HepG2 (cell line): ENCODE measurements around the gene ALLC. TPM values are rescaled to one million over a fixed set of nuclear protein-coding genes. Genes with fewer than 3 reads are reported as not detected.
A peak's percentile ranks its signal among the peaks of the same experiment; 100 is the strongest.

Experiments used
- ATAC-seq: fragments of 200-7000 bp; cut with Tn5 transposase; 3 replicates; pipeline ENCODE4 v1.9.1; 2020; ENCODE audit warnings: mild to moderate bottlenecking, moderate library complexity
- BruUV-seq: library from RNA; stranded (reverse); fragments of 400-500 nt; replicated peaks from 2 replicates; lab custom pipeline; 2021; lab: Mats Ljungman, UMichigan
- CTCF ChIA-PET: fragments of 300-600 bp; formaldehyde crosslinking; extraction: SDS; loops from one replicate; lab custom pipeline; 2021; ENCODE audit warnings: low total read pairs, inconsistent platforms, low intra/inter-chr PET ratio; lab: Yijun Ruan, JAX
- POLR2A ChIA-PET: fragments of 350-600 bp; sonication (Branson Sonifier 250); formaldehyde crosslinking; loops from one replicate; lab custom pipeline; 2020; ENCODE audit warnings: antibody characterized with exemption, inconsistent platforms; lab: Yijun Ruan, JAX
- DNase-seq: peaks from one replicate; pipeline ENCODE4 v3.0.0-alpha.2; 2015; ENCODE audit warnings: low spot score
- FAIRE-seq: peaks from 3 replicates; lab custom pipeline; 2011; peaks lifted over from hg19 to GRCh38; lab: Jason Lieb, UNC
- H2AFZ ChIP-seq: one replicate; pipeline ENCODE4 v1.6.1; 2011; ENCODE audit warnings: low read length, inconsistent platforms
- H3K27ac ChIP-seq: fragments of 300-600 bp; 3 replicates; pipeline ENCODE4 v1.8.0; 2011; ENCODE audit warnings: mixed run types, mild to moderate bottlenecking, mixed read lengths, low read length, inconsistent platforms; ENCODE audit not compliant: insufficient read depth; ENCODE audit errors: extremely low read length
- H3K27me3 ChIP-seq, 2 experiments: fragments of 200-600 bp in 1 of 2; 2 replicates in 1 of 2; 3 replicates in 1 of 2; pipeline versions ENCODE4 v1.6.0 to v1.8.0; 2011; ENCODE audit warnings: low read length in 2 of 2, mild to moderate bottlenecking in 2 of 2, moderate library complexity in 2 of 2, inconsistent platforms in 1 of 2; ENCODE audit not compliant: insufficient read depth in 2 of 2, control insufficient read depth in 1 of 2
- H3K36me3 ChIP-seq, 2 experiments: fragments of 200-600 bp in 1 of 2; replicated peaks in 1 of 2; 2 replicates in 1 of 2; 3 replicates in 1 of 2; pipeline versions ENCODE4 v1.5.1 to v1.8.0; 2011; ENCODE audit warnings: low read length in 2 of 2, inconsistent platforms in 1 of 2; ENCODE audit not compliant: insufficient read depth in 2 of 2, control insufficient read depth in 1 of 2
- H3K4me1 ChIP-seq: 2 replicates; pipeline ENCODE4 v1.5.1; 2012; ENCODE audit warnings: low read length, inconsistent platforms; ENCODE audit not compliant: insufficient read depth
- H3K4me2 ChIP-seq: 2 replicates; pipeline ENCODE4 v1.6.0; 2011; ENCODE audit warnings: low read depth, low read length, inconsistent platforms
- H3K4me3 ChIP-seq, 3 experiments: fragments of 200-600 bp in 1 of 3; sonication (generic), shearing (Covaris generic) in 1 of 3; replicated peaks in 1 of 3; 2 replicates each; pipeline ENCODE4 v1.5.1; 2011 to 2016; ENCODE audit warnings: low read length in 3 of 3, inconsistent platforms in 2 of 3, low read depth in 2 of 3, mild to moderate bottlenecking in 2 of 3, control low read depth in 1 of 3, mixed read lengths in 1 of 3; ENCODE audit not compliant: insufficient read depth in 1 of 3
- H3K79me2 ChIP-seq: one replicate; pipeline ENCODE4 v1.6.1; 2011; ENCODE audit warnings: low read length, inconsistent platforms; ENCODE audit not compliant: insufficient read depth
- H3K9ac ChIP-seq: 2 replicates; pipeline ENCODE4 v1.6.0; 2011; ENCODE audit warnings: mild to moderate bottlenecking, low read depth, low read length, inconsistent platforms; ENCODE audit not compliant: insufficient read depth
- H3K9me3 ChIP-seq: 2 replicates; pipeline ENCODE4 v1.5.1; 2012; ENCODE audit warnings: mild to moderate bottlenecking, low read length
- H4K20me1 ChIP-seq: 2 replicates; pipeline ENCODE4 v1.6.0; 2011; ENCODE audit warnings: inconsistent platforms, mild to moderate bottlenecking, low read length, moderate library complexity; ENCODE audit not compliant: insufficient read depth
- GTF2F1 ChIP-seq: fragments of 150-350 bp; IDR thresholded peaks from 2 replicates; pipeline ENCODE4 v1.6.1; 2014; ENCODE audit warnings: low read length
- KLF12 ChIP-seq: sonication (generic); formaldehyde crosslinking; IDR thresholded peaks from 2 replicates; pipeline ENCODE4 v1.4.0; 2020; ENCODE audit warnings: missing genetic modification reagents, borderline replicate concordance
- SIN3B ChIP-seq: fragments of 150-350 bp; IDR thresholded peaks from 2 replicates; pipeline ENCODE4 v1.6.1; 2014; ENCODE audit warnings: low read length
- ZNF160 ChIP-seq: sonication (generic); formaldehyde crosslinking; IDR thresholded peaks from 2 replicates; pipeline ENCODE4 v1.8.0; 2022; ENCODE audit warnings: mild to moderate bottlenecking, inconsistent platforms, missing genetic modification reagents
- ZNF34 ChIP-seq: sonication (generic); formaldehyde crosslinking; IDR thresholded peaks from 2 replicates; pipeline ENCODE4 v1.4.0; 2020; ENCODE audit warnings: mild to moderate bottlenecking, missing genetic modification reagents, borderline replicate concordance
- ZNF766 ChIP-seq: sonication (generic); formaldehyde crosslinking; IDR thresholded peaks from 2 replicates; pipeline ENCODE4 v1.5.0; 2020; ENCODE audit warnings: missing genetic modification reagents, borderline replicate concordance
- ZSCAN21 ChIP-seq: sonication (generic); formaldehyde crosslinking; IDR thresholded peaks from 2 replicates; pipeline ENCODE4 v1.8.0; 2022; ENCODE audit warnings: mild to moderate bottlenecking, missing genetic modification reagents, moderate library complexity, borderline replicate concordance
- WGBS: methylation state at CpG from one replicate; pipeline ENCODE4 v1.1.6; 2017; ENCODE audit warnings: low lambda C conversion rate; 5-methylcytosine and 5-hydroxymethylcytosine counted together
- in situ Hi-C: cut with HindIII; loops from 2 replicates; pipeline ENCODE4 v1.10.0; 2017; ENCODE audit warnings: low pct_unique_long_range_greater_than_20kb; ENCODE audit not compliant: extremely low pct_ligation_motif_present
- intact Hi-C: fragments of 100-400 bp; cut with micrococcal nuclease; formaldehyde crosslinking; loops from one replicate; pipeline ENCODE4 v1.10.0; 2022; ENCODE audit not compliant: unreplicated experiment
- polyA plus RNA-seq, 8 experiments: library from polyadenylated mRNA; depleted of rRNA in 3 of 8; stranded (reverse) in 7 of 8; unstranded in 1 of 8; fragments of >200 nt; fragmentation: Illumina TruSeq in 4 of 8; extraction: Trizol in 4 of 8; gene quantifications; 2 replicates each; pipeline versions ENCODE4 v1.2.1 to v1.2.3, GENCODE V29; 2011 to 2016; ENCODE audit warnings: low read depth in 4 of 8, missing spikeins in 1 of 8, mixed read lengths in 1 of 8; ENCODE audit not compliant: insufficient read depth in 1 of 8
- total RNA-seq, 5 experiments: library from RNA; depleted of rRNA; stranded (reverse); fragments of >200 nt; fragmentation: Illumina TruSeq; extraction: Trizol; gene quantifications; 2 replicates each; pipeline ENCODE4 v1.2.3, GENCODE V29; 2016; ENCODE audit warnings: low read depth in 1 of 5
- TF ChIP-seq, protein P1 (sequence below): sonication (generic); formaldehyde crosslinking; IDR thresholded peaks from 2 replicates; pipeline ENCODE4 v1.9.0; 2021; ENCODE audit warnings: mild to moderate bottlenecking, missing genetic modification reagents
- TF ChIP-seq, protein P2 (sequence below): IDR thresholded peaks from 2 replicates; pipeline ENCODE4 v1.6.1; 2016; ENCODE audit warnings: mild to moderate bottlenecking, missing biosample characterization, missing genetic modification reagents
- TF ChIP-seq, protein P3 (sequence below): sonication (generic); formaldehyde crosslinking; IDR thresholded peaks from 2 replicates; pipeline ENCODE4 v1.5.0; 2020; ENCODE audit warnings: mild to moderate bottlenecking, missing genetic modification reagents
- TF ChIP-seq, protein P4 (sequence below): sonication (generic); formaldehyde crosslinking; IDR thresholded peaks from 2 replicates; pipeline ENCODE4 v1.4.0; 2020; ENCODE audit warnings: missing genetic modification reagents, borderline replicate concordance

The ALLC gene
- total and polyA plus RNA-seq, 2 of the 13 experiments (the other 11 are each of a cell fraction or from before 2014, with no cell fraction given), result 0.08 to 0.11 TPM

DNA sequence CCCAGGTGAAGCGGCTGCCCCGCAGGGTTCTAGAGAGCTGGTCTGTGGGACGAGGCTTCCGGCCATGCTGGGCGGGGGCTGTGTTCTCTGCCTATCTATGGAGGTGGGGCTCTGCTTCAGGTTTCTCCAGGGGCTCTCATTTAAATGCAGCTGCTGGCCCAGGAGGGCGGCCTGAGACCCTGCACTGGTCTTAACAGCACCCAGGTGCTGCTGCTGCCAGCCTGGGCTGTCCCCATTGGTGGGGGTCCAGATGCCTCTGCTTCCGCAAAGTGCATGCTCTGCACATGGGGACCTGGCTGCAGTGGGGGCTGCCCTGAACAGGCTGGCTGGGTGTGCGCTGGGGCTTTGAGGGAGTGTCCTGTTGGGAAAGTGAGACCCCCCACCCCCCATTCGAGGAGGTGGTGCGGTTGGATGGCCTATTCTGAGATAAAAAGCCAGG, 29.7 kb upstream of the ALLC start:
- no peaks in the 10 kb centered on the region for H3K79me2 ChIP-seq
- DNase-seq (no peak), FAIRE-seq (no peak), ATAC-seq (peak; percentile 12; the same call in 2 of the 3 replicates)
- no peaks in the 10 kb centered on the region for H4K20me1 ChIP-seq
- TF ChIP-seq, protein P1, sequence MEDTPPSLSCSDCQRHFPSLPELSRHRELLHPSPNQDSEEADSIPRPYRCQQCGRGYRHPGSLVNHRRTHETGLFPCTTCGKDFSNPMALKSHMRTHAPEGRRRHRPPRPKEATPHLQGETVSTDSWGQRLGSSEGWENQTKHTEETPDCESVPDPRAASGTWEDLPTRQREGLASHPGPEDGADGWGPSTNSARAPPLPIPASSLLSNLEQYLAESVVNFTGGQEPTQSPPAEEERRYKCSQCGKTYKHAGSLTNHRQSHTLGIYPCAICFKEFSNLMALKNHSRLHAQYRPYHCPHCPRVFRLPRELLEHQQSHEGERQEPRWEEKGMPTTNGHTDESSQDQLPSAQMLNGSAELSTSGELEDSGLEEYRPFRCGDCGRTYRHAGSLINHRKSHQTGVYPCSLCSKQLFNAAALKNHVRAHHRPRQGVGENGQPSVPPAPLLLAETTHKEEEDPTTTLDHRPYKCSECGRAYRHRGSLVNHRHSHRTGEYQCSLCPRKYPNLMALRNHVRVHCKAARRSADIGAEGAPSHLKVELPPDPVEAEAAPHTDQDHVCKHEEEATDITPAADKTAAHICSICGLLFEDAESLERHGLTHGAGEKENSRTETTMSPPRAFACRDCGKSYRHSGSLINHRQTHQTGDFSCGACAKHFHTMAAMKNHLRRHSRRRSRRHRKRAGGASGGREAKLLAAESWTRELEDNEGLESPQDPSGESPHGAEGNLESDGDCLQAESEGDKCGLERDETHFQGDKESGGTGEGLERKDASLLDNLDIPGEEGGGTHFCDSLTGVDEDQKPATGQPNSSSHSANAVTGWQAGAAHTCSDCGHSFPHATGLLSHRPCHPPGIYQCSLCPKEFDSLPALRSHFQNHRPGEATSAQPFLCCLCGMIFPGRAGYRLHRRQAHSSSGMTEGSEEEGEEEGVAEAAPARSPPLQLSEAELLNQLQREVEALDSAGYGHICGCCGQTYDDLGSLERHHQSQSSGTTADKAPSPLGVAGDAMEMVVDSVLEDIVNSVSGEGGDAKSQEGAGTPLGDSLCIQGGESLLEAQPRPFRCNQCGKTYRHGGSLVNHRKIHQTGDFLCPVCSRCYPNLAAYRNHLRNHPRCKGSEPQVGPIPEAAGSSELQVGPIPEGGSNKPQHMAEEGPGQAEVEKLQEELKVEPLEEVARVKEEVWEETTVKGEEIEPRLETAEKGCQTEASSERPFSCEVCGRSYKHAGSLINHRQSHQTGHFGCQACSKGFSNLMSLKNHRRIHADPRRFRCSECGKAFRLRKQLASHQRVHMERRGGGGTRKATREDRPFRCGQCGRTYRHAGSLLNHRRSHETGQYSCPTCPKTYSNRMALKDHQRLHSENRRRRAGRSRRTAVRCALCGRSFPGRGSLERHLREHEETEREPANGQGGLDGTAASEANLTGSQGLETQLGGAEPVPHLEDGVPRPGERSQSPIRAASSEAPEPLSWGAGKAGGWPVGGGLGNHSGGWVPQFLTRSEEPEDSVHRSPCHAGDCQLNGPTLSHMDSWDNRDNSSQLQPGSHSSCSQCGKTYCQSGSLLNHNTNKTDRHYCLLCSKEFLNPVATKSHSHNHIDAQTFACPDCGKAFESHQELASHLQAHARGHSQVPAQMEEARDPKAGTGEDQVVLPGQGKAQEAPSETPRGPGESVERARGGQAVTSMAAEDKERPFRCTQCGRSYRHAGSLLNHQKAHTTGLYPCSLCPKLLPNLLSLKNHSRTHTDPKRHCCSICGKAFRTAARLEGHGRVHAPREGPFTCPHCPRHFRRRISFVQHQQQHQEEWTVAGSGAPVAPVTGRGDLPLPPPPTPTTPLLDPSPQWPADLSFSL, result no peak
- TF ChIP-seq ZSCAN21 (CRISPR knock-in tag) (no peak), GTF2F1 (no peak), ZNF160 (no peak), ZNF34 (CRISPR knock-in tag) (no peak), ZNF766 (no peak), KLF12 (CRISPR knock-in tag) (no peak), SIN3B (no peak)
- TF ChIP-seq, protein P2, sequence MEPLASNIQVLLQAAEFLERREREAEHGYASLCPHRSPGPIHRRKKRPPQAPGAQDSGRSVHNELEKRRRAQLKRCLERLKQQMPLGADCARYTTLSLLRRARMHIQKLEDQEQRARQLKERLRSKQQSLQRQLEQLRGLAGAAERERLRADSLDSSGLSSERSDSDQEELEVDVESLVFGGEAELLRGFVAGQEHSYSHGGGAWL (CRISPR knock-in tag), result no peak
- TF ChIP-seq, protein P3, sequence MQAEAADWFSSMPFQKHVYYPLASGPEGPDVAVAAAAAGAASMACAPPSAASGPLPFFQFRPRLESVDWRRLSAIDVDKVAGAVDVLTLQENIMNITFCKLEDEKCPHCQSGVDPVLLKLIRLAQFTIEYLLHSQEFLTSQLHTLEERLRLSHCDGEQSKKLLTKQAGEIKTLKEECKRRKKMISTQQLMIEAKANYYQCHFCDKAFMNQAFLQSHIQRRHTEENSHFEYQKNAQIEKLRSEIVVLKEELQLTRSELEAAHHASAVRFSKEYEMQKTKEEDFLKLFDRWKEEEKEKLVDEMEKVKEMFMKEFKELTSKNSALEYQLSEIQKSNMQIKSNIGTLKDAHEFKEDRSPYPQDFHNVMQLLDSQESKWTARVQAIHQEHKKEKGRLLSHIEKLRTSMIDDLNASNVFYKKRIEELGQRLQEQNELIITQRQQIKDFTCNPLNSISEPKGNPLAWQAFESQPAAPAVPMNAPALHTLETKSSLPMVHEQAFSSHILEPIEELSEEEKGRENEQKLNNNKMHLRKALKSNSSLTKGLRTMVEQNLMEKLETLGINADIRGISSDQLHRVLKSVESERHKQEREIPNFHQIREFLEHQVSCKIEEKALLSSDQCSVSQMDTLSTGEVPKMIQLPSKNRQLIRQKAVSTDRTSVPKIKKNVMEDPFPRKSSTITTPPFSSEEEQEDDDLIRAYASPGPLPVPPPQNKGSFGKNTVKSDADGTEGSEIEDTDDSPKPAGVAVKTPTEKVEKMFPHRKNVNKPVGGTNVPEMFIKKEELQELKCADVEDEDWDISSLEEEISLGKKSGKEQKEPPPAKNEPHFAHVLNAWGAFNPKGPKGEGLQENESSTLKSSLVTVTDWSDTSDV (CRISPR knock-in tag), result no peak
- TF ChIP-seq, protein P4, sequence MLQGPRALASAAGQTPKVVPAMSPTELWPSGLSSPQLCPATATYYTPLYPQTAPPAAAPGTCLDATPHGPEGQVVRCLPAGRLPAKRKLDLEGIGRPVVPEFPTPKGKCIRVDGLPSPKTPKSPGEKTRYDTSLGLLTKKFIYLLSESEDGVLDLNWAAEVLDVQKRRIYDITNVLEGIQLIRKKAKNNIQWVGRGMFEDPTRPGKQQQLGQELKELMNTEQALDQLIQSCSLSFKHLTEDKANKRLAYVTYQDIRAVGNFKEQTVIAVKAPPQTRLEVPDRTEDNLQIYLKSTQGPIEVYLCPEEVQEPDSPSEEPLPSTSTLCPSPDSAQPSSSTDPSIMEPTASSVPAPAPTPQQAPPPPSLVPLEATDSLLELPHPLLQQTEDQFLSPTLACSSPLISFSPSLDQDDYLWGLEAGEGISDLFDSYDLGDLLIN (CRISPR knock-in tag), result no peak
- no peak overlapping the region for H3K4me3 ChIP-seq
- H3K27me3 ChIP-seq, result peaks cover 0 to 26% of the 10 kb centered on the region in 2 experiments; a peak in 3 of 5 replicates
- H3K9me3 ChIP-seq, result no peaks in the 10 kb centered on the region
- no peak overlapping the region for H3K27ac ChIP-seq
- peaks cover 16% of the 10 kb centered on the region for H3K4me1 ChIP-seq
- in situ Hi-C loops (no loop called here), intact Hi-C loops (no loop called here)
- H3K4me2 ChIP-seq, result no peak overlapping the region
- POLR2A ChIA-PET, result interaction anchor here (0.9 kb wide), 1 partner anchor 29 kb away, joined by 7 read pairs; no protein-coding TSS in a partner anchor
- no peak overlapping the region for H2AFZ ChIP-seq
- no peak overlapping the region for H3K9ac ChIP-seq
- CTCF ChIA-PET, result interaction anchor here (2.5 kb wide), 1 partner anchor 22 kb away, joined by 14 read pairs; no protein-coding TSS in a partner anchor
- BruUV-seq, result no TSS peak
- no peaks in the 10 kb centered on the region for H3K36me3 ChIP-seq
- 80% methylated on average over 9 of the region's 10 CpGs for WGBS
